Thoracic aorta (tissue), 2 donors: ENCODE results near the gene TEX22. TPM values are rescaled to one million over a fixed set of nuclear protein-coding genes. Genes with fewer than 3 reads are reported as not detected.
A peak's percentile ranks its signal among the peaks of the same experiment; 100 is the strongest.

ENCODE experiments used
- ATAC-seq: fragments of 150-250 bp; one replicate; pipeline ENCODE4 v1.8.0; 2017; ENCODE audit warnings: low read depth; ENCODE audit not compliant: insufficient number of reproducible peaks, low FRiP score
- DNase-seq: peaks from one replicate; pipeline ENCODE4 v3.0.0-alpha.2; 2020; ENCODE audit warnings: low spot score
- H3K27ac ChIP-seq, 2 donors: fragments of 200-600 bp; sonication (generic); 1 replicate in 1 of 2; 2 replicates in 1 of 2; pipeline ENCODE4 v1.5.1; 2016; ENCODE audit warnings: mild to moderate bottlenecking in 2 of 2, moderate library complexity in 2 of 2
- H3K27me3 ChIP-seq: fragments of 200-600 bp; sonication (generic); replicated peaks from 2 replicates; pipeline ENCODE4 v1.6.0; 2016; ENCODE audit warnings: mild to moderate bottlenecking; ENCODE audit not compliant: insufficient read depth
- H3K36me3 ChIP-seq: fragments of 200-600 bp; sonication (generic); one replicate; pipeline ENCODE4 v1.5.1; 2016
- H3K4me1 ChIP-seq, 2 donors: fragments of 200-600 bp; sonication (generic); 1 replicate in 1 of 2; 2 replicates in 1 of 2; pipeline versions ENCODE4 v1.5.1 to v1.6.0; 2016; ENCODE audit warnings: low read depth in 2 of 2, mild to moderate bottlenecking in 1 of 2; ENCODE audit not compliant: control insufficient read depth in 1 of 2
- H3K4me3 ChIP-seq: fragments of 200-600 bp; sonication (generic); 2 replicates; pipeline ENCODE4 v1.5.1; 2016; ENCODE audit warnings: mild to moderate bottlenecking
- H3K9me3 ChIP-seq: fragments of 200-600 bp; sonication (generic); 2 replicates; pipeline ENCODE4 v1.5.1; 2016
- CTCF ChIP-seq: fragments of 200-600 bp; sonication (generic); IDR thresholded peaks from one replicate; pipeline ENCODE4 v1.5.1; 2019; ENCODE audit warnings: antibody characterized with exemption
- total RNA-seq, 2 donors: library from RNA; depleted of rRNA; stranded (reverse); fragments of >200 nt; gene quantifications; one replicate each; pipeline versions ENCODE4 v1.1.0 to v1.2.3, GENCODE V29; 2016

Gene TEX22
- total RNA-seq, 2 donors from 2014 or later: not detected

- Histone ChIP-seq H3K27ac (no peak overlapping the region), H3K27me3 (no peaks in the 10 kb centered on the region), H3K9me3 (no peaks in the 10 kb centered on the region), H3K4me3 (no peak overlapping the region), H3K4me1 (no peaks in the 10 kb centered on the region), H3K36me3 (peaks cover 20% of the 10 kb centered on the region)
- DNase-seq (no peak), ATAC-seq (no peak)
- no peak for TF ChIP-seq CTCF
These were observed 9.4 kb upstream of the TEX22 start for GRCh38 chr14:105388976-105389375.

GRCh38 chr14:105389534-105389933, 8.8 kb upstream of the TEX22 start:
- no peak for TF ChIP-seq CTCF
- no peak for ATAC-seq
- H3K36me3 ChIP-seq: peaks cover 15% of the 10 kb centered on the region

GRCh38 chr14:105389976-105390848, 8.1 kb upstream of the TEX22 start:
- no peaks in the 10 kb centered on the region for H3K9me3 ChIP-seq
- TF ChIP-seq CTCF: no peak
- ATAC-seq: no peak

More at GRCh38 chr14:105389534-105389933, 8.8 kb upstream of the TEX22 start:
- Histone ChIP-seq H3K4me3 (no peak overlapping the region), H3K27ac (peak overlapping the region in 1 of 2 donors; percentile 26), H3K4me1 (no peaks in the 10 kb centered on the region), H3K27me3 (no peaks in the 10 kb centered on the region), H3K9me3 (no peaks in the 10 kb centered on the region)
- no peak for DNase-seq

GRCh38 chr14:105390849-105391500, 7.4 kb upstream of the TEX22 start:
- Histone ChIP-seq H3K36me3 (peaks cover 7% of the 10 kb centered on the region), H3K4me1 (no peaks in the 10 kb centered on the region), H3K4me3 (no peak overlapping the region), H3K9me3 (no peaks in the 10 kb centered on the region), H3K27me3 (no peaks in the 10 kb centered on the region), H3K27ac (no peak overlapping the region)
- ATAC-seq: no peak
- no peak for DNase-seq
- no peak for TF ChIP-seq CTCF

More at GRCh38 chr14:105389976-105390848, 8.1 kb upstream of the TEX22 start:
- Histone ChIP-seq H3K4me1 (no peaks in the 10 kb centered on the region), H3K36me3 (peaks cover 12% of the 10 kb centered on the region), H3K4me3 (no peak overlapping the region), H3K27ac (peak overlapping the region in 1 of 2 donors; percentile 26), H3K27me3 (no peaks in the 10 kb centered on the region)
- DNase-seq: no peak

- no peak for TF ChIP-seq CTCF
- Histone ChIP-seq H3K4me1 (no peaks in the 10 kb centered on the region), H3K36me3 (peaks cover 7% of the 10 kb centered on the region), H3K27ac (no peak overlapping the region), H3K4me3 (no peak overlapping the region), H3K27me3 (no peaks in the 10 kb centered on the region), H3K9me3 (no peaks in the 10 kb centered on the region)
- DNase-seq: no peak
- ATAC-seq: no peak
These were observed 6.8 kb upstream of the TEX22 start for GRCh38 chr14:105391541-105391940.
